HEK293 (cell line): ENCODE results near the gene NSD1.

Experiments
- CTCF ChIP-seq: fragments of 450-650 bp; formaldehyde crosslinking; IDR thresholded peaks from 2 replicates; pipeline ENCODE4 v1.5.1; 2016; ENCODE audit warnings: missing biosample characterization, missing genetic modification characterization
- PBX3 ChIP-seq: sonication (generic); formaldehyde crosslinking; IDR thresholded peaks from 2 replicates; pipeline ENCODE4 v1.8.1; 2022; ENCODE audit warnings: mild to moderate bottlenecking, moderate library complexity, missing genetic modification reagents
- SP2 ChIP-seq: fragments of 450-650 bp; formaldehyde crosslinking; IDR thresholded peaks from 2 replicates; pipeline ENCODE4 v1.5.1; 2016; ENCODE audit warnings: missing biosample characterization, missing genetic modification characterization
- ZBTB7A ChIP-seq: fragments of 450-650 bp; formaldehyde crosslinking; IDR thresholded peaks from 2 replicates; pipeline ENCODE4 v1.5.1; 2016; ENCODE audit warnings: low read depth, missing biosample characterization, missing genetic modification characterization
- ZNF114 ChIP-seq: fragments of 450-650 bp; formaldehyde crosslinking; IDR thresholded peaks from 2 replicates; pipeline ENCODE4 v1.5.0; 2017; ENCODE audit warnings: missing biosample characterization, missing genetic modification characterization
- ZNF24 ChIP-seq: fragments of 450-650 bp; formaldehyde crosslinking; IDR thresholded peaks from 2 replicates; pipeline ENCODE4 v1.5.1; 2016; ENCODE audit warnings: missing biosample characterization, missing genetic modification characterization
- ZNF362 ChIP-seq: fragments of 450-650 bp; formaldehyde crosslinking; IDR thresholded peaks from 2 replicates; pipeline ENCODE4 v1.5.1; 2016; ENCODE audit warnings: missing biosample characterization, missing genetic modification characterization

- TF ChIP-seq CTCF (tag by site-specific recombination): no peak
- no peak for TF ChIP-seq PBX3
- no peak for TF ChIP-seq ZBTB7A (tag by site-specific recombination)
- TF ChIP-seq SP2 (tag by site-specific recombination): no peak
- no peak for TF ChIP-seq ZNF114
- no peak for TF ChIP-seq ZNF24
- TF ChIP-seq ZNF362 (tag by site-specific recombination): no peak
Observed at GRCh38 chr5:177122566-177122965, 11.0 kb upstream of the NSD1 start.
